Measurements from ENCODE around the gene RNH1. TPM values are rescaled to one million over a fixed set of nuclear protein-coding genes. Genes with fewer than 3 reads are reported as not detected.

Gene RNH1
- total and polyA plus RNA-seq, 2 donors (not counting 1 experiment from before 2014, with no cell fraction given) = 102 to 561 TPM

GRCh38 chr11:539971-540481 lies 33.0 kb upstream of the RNH1 start:
- Histone ChIP-seq H3K27ac (ENCODE audit: insufficient read depth, low read length) (no peak overlapping the region), H2AFZ (ENCODE audit: low read length) (no peak overlapping the region), H3K9me3 (ENCODE audit: control insufficient read depth, insufficient read depth, low read depth, low read length) (no peaks in the 10 kb centered on the region), H3K4me1 (ENCODE audit: control insufficient read depth, extremely low read depth, insufficient read depth, low read length) (no peaks in the 10 kb centered on the region), H3K4me3 (replicated peaks in 1 of 4; ENCODE audit: control extremely low read depth in 1 of 4, insufficient read depth in 1 of 4, low read depth in 3 of 4, low read length in 4 of 4) (no peak overlapping the region), H3K36me3 (ENCODE audit: control insufficient read depth, insufficient read depth, low read length) (no peaks in the 10 kb centered on the region), H3K79me2 (ENCODE audit: control insufficient read depth, insufficient read depth, low read length) (no peaks in the 10 kb centered on the region), H3K9ac (ENCODE audit: insufficient read depth, low read length) (no peak overlapping the region), H4K20me1 (ENCODE audit: control insufficient read depth, extremely low read depth, insufficient read depth, low read length) (no peaks in the 10 kb centered on the region), H3K4me2 (ENCODE audit: extremely low read depth, insufficient read depth, low read length) (no peak overlapping the region), H3K27me3 (ENCODE audit: control insufficient read depth, insufficient read depth, low read length) (no peaks in the 10 kb centered on the region)
- TF ChIP-seq, protein P1, sequence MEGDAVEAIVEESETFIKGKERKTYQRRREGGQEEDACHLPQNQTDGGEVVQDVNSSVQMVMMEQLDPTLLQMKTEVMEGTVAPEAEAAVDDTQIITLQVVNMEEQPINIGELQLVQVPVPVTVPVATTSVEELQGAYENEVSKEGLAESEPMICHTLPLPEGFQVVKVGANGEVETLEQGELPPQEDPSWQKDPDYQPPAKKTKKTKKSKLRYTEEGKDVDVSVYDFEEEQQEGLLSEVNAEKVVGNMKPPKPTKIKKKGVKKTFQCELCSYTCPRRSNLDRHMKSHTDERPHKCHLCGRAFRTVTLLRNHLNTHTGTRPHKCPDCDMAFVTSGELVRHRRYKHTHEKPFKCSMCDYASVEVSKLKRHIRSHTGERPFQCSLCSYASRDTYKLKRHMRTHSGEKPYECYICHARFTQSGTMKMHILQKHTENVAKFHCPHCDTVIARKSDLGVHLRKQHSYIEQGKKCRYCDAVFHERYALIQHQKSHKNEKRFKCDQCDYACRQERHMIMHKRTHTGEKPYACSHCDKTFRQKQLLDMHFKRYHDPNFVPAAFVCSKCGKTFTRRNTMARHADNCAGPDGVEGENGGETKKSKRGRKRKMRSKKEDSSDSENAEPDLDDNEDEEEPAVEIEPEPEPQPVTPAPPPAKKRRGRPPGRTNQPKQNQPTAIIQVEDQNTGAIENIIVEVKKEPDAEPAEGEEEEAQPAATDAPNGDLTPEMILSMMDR (conservative IDR thresholded peaks at IDR 0.05 in 1 of 2, IDR thresholded peaks at IDR 0.05 in 1 of 2; ENCODE audit: low read depth in 1 of 2, low read length in 2 of 2) = no peak
- TF ChIP-seq EZH2 (IDR thresholded peaks at IDR 0.05; ENCODE audit: low read length, missing control alignments) = no peak
- DNase-seq (ENCODE audit: low read depth in 2 of 2) = no peak

DNA sequence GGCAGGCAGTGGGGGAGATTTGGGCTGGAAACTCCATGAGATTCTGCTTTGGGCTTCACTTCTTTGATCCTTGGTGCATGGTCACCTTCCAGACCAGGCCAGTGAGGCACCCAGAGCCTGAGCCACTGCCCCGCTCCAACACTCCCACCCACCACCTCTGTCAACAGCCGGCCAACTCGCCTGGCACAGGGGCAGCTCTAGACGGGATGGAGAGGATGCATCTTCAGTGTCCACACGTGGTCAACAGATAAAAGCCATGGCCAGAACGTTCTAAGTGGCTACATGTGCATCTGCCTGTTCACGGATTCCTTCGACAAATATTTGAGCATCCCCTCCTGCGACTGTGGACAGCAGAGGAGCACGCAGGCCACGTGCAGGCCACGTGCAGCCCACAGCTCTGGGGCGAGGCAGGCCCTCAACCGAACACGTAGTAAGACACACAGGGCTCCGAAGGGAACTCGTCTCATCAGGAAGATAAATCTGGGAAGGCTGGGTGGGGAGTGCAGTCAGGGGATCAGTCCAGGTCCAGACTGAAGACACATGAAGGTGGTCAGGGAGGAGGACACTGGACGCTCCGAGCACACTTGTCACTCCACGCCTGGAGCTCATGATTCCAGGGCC lies 31.5 kb upstream of the RNH1 start:
- Histone ChIP-seq H3K4me2 (ENCODE audit: extremely low read depth, insufficient read depth, low read length) (no peak overlapping the region), H3K4me3 (replicated peaks in 1 of 4; ENCODE audit: control extremely low read depth in 1 of 4, insufficient read depth in 1 of 4, low read depth in 3 of 4, low read length in 4 of 4) (no peak overlapping the region), H3K27me3 (ENCODE audit: control insufficient read depth, insufficient read depth, low read length) (no peaks in the 10 kb centered on the region), H4K20me1 (ENCODE audit: control insufficient read depth, extremely low read depth, insufficient read depth, low read length) (no peaks in the 10 kb centered on the region), H3K9me3 (ENCODE audit: control insufficient read depth, insufficient read depth, low read depth, low read length) (no peaks in the 10 kb centered on the region), H3K4me1 (ENCODE audit: control insufficient read depth, extremely low read depth, insufficient read depth, low read length) (no peaks in the 10 kb centered on the region), H3K27ac (ENCODE audit: insufficient read depth, low read length) (no peak overlapping the region), H3K9ac (ENCODE audit: insufficient read depth, low read length) (no peak overlapping the region), H2AFZ (ENCODE audit: low read length) (no peak overlapping the region), H3K79me2 (ENCODE audit: control insufficient read depth, insufficient read depth, low read length) (peaks cover 12% of the 10 kb centered on the region), H3K36me3 (ENCODE audit: control insufficient read depth, insufficient read depth, low read length) (peaks cover 2% of the 10 kb centered on the region)
- TF ChIP-seq, protein P1 (conservative IDR thresholded peaks at IDR 0.05 in 1 of 2, IDR thresholded peaks at IDR 0.05 in 1 of 2; ENCODE audit: low read depth in 1 of 2, low read length in 2 of 2) = no peak
- no peak for TF ChIP-seq EZH2 (IDR thresholded peaks at IDR 0.05; ENCODE audit: low read length, missing control alignments)
- DNase-seq (ENCODE audit: low read depth in 2 of 2) = no peak

DNA sequence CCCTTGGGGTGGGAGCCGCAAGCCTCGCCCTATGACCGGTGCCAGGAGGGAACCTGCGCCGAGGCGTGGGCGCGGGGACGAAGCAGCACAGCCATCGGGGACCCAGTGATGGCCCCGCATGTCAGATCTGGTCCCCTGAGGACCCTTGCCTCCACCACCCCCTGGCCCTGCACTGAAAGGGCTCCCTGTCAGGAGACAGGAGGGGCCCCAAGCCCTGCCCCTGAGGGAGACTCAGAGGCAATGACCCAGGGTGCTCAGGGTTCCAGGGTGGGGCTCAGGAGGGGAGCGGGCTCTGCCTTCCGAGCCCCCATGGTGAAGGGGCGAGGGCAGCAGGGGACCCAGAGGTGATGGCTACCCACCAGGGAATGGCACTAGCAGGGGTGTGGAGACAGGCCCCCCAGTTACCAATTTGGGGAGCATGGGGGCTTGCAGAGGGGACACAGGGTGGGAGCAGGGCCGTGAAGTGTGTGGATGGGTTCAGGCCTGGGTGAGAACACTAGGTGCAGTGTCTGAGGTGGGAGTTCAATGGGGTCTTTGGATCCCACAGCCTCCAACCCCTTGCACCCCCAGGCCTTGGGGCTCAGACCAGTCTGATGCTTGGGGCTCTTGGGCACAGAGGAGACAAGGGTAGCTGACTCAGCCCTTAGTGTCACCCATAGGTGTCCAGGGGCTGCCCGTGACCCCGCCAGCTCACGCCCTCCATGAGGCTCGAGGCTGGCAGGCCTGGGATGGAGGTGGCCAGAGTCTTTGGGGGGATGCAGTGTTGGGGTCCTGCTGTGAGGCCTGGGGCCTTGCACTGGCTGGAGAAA lies 30.8 kb upstream of the RNH1 start:
- Histone ChIP-seq H3K27me3 (ENCODE audit: control insufficient read depth, insufficient read depth, low read length) (no peaks in the 10 kb centered on the region), H3K9ac (ENCODE audit: insufficient read depth, low read length) (peak overlapping the region; percentile 46), H3K79me2 (ENCODE audit: control insufficient read depth, insufficient read depth, low read length) (peaks cover 12% of the 10 kb centered on the region), H4K20me1 (ENCODE audit: control insufficient read depth, extremely low read depth, insufficient read depth, low read length) (no peaks in the 10 kb centered on the region), H3K9me3 (ENCODE audit: control insufficient read depth, insufficient read depth, low read depth, low read length) (no peaks in the 10 kb centered on the region), H3K4me2 (ENCODE audit: extremely low read depth, insufficient read depth, low read length) (peak overlapping the region; percentile 81), H3K27ac (ENCODE audit: insufficient read depth, low read length) (peak overlapping the region; percentile 71), H3K4me3 (replicated peaks in 1 of 4; ENCODE audit: control extremely low read depth in 1 of 4, insufficient read depth in 1 of 4, low read depth in 3 of 4, low read length in 4 of 4) (peak overlapping the region; percentile 24 to 49 (median 38)), H3K4me1 (ENCODE audit: control insufficient read depth, extremely low read depth, insufficient read depth, low read length) (no peaks in the 10 kb centered on the region), H3K36me3 (ENCODE audit: control insufficient read depth, insufficient read depth, low read length) (peaks cover 5% of the 10 kb centered on the region), H2AFZ (ENCODE audit: low read length) (peak overlapping the region; percentile 26)
- TF ChIP-seq EZH2 (IDR thresholded peaks at IDR 0.05; ENCODE audit: low read length, missing control alignments) = no peak
- TF ChIP-seq, protein P1 (conservative IDR thresholded peaks at IDR 0.05 in 1 of 2, IDR thresholded peaks at IDR 0.05 in 1 of 2; ENCODE audit: low read depth in 1 of 2, low read length in 2 of 2) = no peak
- no peak for DNase-seq (ENCODE audit: low read depth in 2 of 2)
